SKM-1 (cell line): ENCODE measurements around the gene KCNA4.
"Not testable (repeated sequence)": the region's sequence is repeated elsewhere in the genome, so short reads cannot be mapped to it uniquely, and the experiment has no call there.

Experiments used
- DNase-seq: peaks from one replicate; lab custom pipeline; 2025; ENCODE audit not compliant: unreplicated experiment; lab: John Stamatoyannopoulos, UW

The KCNA4 gene

DNA sequence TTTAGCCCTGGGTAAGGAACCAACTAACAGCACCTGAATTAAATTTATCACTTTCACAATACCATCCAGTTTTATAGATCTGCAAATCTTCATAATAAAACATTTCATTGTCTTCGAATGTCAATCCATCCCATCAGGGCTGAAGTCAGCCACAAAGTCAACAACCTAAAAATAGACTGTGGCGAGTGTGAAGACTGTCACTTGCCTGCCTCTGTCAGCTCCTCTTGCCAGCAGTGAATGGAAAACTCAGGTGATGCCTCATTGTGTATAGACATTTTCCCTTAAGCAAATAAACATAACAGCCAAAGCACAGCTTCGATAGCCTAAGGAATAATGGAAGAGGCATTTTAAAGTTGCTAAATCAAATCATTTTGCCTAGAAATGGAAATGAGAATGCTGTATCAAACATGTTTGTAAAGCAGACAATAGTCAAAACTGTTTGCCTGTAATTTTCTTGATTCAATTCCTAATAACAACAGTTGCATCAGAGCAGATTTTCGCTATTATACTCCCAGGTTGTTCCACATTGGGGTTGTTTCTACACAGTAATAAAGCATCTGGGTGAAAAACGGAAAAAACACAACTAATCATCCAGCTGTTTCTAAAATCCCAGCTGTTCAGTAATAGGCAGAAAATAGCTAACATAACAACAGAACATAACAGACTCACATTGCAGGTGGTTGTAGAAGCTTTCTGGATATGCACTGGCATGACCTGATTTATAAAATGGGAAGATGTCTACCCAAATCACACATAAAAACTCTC, 15.7 kb downstream of the KCNA4 start:
- DNase-seq: no peak

DNA sequence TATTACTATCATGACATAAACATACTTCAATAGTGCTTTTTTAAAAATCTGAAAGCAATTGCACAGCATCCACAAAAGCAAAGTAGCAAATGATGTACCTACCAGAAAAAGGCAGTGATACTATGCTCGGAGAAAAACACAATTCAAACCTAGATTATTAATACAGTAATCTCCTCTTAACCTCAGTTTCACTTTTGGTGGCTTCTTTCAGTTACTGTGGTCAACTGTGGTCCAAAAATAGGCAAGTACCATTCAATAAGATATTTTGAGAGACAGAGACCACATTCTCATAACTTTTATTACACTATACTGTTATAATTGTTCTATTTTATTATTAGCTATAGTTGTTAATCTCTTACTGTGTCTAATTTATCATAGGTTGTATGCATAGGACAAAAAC, 20.8 kb downstream of the KCNA4 start:
- no peak for DNase-seq

DNA sequence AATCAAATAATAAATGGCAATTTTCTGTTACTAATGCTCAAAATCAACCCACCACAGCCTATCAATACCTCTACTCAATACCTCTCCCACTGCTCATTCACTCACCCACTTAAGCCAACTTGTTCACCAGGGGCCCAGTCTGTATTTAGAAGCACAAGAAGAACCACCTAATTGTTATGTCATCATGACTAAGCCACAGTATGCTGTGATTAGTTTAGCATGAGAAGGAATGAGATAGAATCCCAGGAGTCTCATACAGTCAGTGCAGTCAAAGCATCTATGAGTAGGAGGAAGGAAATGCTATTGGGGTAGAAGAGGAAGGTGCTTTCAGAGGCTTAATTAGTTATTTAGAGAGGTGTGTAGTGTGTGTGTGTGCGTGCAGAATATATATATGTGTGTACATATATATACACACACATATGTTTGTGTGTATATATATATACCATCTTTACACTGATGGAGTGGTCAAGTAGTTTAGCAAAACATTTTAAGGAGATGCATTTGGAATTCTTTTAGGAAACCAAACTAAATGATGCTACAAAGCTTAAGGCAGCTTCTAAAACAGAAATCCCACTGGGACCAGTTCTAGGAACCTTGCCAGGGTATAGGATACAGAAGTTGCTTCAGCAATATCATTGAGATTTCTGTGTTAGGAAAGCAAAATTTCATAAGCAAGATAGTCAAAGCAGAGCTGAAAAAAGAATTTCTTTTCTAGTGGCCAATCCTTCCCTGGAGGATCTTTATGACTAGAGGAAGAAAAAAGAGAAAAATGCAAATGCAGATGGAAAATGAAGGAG, 27.5 kb downstream of the KCNA4 start:
- no peak for DNase-seq

DNA sequence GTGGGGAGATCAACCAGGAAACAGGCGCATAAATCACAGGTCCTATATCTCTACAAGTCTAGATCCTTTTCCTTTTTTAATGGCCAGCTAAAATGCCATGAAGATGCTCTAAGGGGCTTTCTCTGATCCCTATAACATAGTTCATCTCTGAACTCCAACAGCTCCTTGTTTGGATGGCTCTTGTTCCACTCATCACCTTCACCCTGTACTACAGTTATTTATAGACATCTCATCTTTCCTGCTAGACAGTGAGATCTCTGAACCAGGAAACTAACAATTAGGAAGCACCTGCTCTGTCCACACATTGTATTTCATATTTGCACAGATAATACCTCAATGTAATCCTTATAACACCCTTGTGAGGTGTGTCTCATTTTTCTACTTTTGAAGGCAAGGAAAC, 31.6 kb downstream of the KCNA4 start:
- DNase-seq: no peak

DNA sequence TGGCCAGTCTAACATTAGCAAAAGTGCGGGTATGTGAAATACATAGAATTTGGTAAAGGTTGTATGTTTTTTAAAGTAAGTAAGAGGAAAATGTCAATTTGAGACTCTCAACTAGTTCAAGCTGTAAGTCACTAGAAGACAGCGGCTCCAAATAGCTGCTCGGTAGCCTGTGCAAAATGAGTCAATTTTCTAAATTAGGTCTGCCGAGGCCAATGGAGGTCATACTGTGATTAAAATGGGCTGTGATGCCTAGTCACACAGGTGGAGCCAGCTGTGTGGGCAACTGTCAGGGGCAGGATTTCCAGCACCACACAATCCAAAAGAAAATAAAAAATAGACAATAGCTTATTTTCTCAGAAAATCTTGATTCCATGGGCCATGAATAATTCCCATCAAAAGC, 32.3 kb downstream of the KCNA4 start:
- no peak for DNase-seq

DNA sequence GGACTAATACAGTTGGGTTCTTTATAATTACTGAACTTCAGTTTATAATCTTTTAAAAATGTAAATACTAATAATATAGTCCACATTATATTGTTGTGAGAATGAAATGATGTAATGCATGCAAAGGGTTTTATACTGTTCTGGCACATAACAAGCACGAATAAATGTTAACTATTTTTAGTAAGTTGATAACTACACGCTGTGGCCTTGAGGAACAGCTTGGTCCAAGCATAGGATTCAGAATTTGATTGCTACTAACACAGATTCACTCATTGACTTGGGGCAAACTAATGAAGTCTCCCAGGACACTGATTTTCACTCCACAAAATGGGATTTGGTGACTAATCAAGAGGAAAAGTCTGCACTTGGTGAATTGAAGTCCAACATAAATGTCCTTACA, 38.3 kb downstream of the KCNA4 start:
- no peak for DNase-seq

DNA sequence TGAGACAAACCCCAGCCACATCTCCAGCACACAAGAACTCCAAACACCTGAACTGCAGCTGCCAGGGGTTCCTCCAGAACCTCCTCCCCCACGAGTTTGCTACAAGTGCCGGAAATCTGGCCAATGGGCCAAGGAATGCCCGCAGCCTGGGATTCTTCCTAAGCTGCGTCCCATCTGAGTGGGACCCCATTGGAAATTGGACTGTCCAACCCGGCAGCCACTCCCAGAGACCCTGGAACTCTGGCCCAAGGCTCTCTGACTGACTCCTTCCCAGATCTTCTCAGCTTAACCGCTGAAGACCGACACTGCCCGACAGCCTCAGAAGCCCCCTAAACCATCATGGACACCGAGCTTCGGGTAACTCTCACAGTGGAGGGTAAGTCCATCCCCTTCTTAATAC, 41.2 kb downstream of the KCNA4 start:
- not testable (repeated sequence) for DNase-seq

DNA sequence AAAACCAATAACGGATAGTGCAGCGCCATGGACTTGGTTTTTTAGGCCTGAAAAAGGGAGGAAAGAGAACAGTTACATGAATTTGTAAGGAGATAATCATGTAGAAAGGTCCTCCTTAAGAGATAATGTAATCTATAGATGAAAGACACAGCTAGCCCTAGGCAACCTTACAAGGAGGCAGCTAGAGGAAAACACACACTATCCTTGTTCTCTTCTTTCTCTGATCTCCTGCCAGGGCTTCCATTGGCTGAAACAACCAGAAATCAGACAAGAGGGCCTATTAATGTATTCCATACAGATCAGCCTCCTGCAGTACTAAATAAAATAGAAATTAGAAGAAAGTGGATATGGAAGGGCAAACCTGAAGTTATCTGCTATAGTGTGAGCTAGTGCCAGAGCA, 53.0 kb downstream of the KCNA4 start:
- DNase-seq: no peak

DNA sequence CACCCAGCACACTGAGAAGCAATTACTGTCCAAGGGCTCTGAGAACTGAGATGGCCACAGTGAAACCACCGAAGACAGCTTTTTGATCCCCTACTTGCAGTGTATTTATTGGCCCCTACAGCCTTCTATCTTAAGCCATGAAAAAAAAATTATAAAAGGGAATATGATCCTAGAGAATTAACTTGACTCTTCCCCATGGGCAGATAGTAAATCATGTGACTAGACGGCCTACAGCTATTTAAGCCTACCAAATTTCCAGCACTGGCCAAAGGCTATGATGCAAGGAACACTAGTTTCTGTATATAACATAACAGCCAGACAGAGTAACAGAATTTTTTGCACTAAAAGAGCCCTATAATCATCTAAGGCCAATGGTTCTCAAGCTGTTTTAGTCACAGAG, 53.8 kb downstream of the KCNA4 start:
- no peak for DNase-seq

DNA sequence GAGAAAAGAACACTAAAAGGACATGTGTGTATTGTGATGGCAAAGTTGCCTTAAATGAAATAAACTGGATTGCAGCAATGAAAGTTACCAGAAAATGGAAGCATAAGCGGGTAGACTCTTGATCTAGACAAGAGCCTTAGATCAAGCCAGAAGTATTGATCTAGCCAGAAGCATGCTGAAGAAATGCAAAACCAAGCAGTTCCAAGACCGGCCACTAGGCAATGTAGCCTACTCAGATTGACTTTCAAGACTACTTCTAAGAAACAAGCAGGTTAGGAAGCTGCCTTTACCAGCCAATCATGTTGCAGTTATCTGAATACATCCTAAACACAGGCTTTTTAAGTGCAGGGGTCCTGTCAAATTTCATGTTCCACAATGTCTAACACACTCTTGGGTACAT, 54.6 kb downstream of the KCNA4 start:
- DNase-seq: no peak
